Measurements from ENCODE around the gene RIC1. TPM values are rescaled to one million over a fixed set of nuclear protein-coding genes. Genes with fewer than 3 reads are reported as not detected.

The RIC1 gene
- total RNA-seq, 1 experiment from 2014 or later = 18.6 TPM

- BruUV-seq (replicated peaks) = no TSS peak
- Mint-ChIP-seq H3K9me3 (ENCODE audit: unreplicated experiment) (no peaks in the 10 kb centered on the region), H3K36me3 (ENCODE audit: insufficient read depth, unreplicated experiment) (peaks cover 58% of the 10 kb centered on the region), H3K4me1 (ENCODE audit: low read depth, unreplicated experiment) (no peaks in the 10 kb centered on the region), H3K27me3 (ENCODE audit: insufficient read depth, unreplicated experiment) (no peaks in the 10 kb centered on the region), H3K4me3 (ENCODE audit: unreplicated experiment) (no peak overlapping the region), H3K27ac (ENCODE audit: unreplicated experiment) (no peak overlapping the region)
- no peaks in the 10 kb centered on the region; the same call in 1 of the 2 replicates for H3K36me3 ChIP-seq (ENCODE audit: control insufficient read depth, insufficient read depth, low read length)
- ChIA-PET POLR2A (no interaction called here), CTCF (no interaction called here)
- H3K9me3 ChIP-seq = no peaks in the 10 kb centered on the region
- H3K4me3 ChIP-seq (ENCODE audit: low read depth, low read length) = no peak overlapping the region
- intact Hi-C loops (cut with micrococcal nuclease; ENCODE audit: unreplicated experiment) = no loop called here
- H3K4me1 ChIP-seq = no peaks in the 10 kb centered on the region
- no peaks in the 10 kb centered on the region for H3K27me3 ChIP-seq (replicated peaks; ENCODE audit: control insufficient read depth, insufficient read depth, low read length)
- TF ChIP-seq, protein P1, sequence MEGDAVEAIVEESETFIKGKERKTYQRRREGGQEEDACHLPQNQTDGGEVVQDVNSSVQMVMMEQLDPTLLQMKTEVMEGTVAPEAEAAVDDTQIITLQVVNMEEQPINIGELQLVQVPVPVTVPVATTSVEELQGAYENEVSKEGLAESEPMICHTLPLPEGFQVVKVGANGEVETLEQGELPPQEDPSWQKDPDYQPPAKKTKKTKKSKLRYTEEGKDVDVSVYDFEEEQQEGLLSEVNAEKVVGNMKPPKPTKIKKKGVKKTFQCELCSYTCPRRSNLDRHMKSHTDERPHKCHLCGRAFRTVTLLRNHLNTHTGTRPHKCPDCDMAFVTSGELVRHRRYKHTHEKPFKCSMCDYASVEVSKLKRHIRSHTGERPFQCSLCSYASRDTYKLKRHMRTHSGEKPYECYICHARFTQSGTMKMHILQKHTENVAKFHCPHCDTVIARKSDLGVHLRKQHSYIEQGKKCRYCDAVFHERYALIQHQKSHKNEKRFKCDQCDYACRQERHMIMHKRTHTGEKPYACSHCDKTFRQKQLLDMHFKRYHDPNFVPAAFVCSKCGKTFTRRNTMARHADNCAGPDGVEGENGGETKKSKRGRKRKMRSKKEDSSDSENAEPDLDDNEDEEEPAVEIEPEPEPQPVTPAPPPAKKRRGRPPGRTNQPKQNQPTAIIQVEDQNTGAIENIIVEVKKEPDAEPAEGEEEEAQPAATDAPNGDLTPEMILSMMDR (IDR thresholded peaks at IDR 0.05; ENCODE audit: insufficient read depth in 1 of 2, low read depth in 1 of 2, low read length in 1 of 2, severe bottlenecking in 1 of 2, unreplicated experiment in 1 of 2) = no peak
- no peak for DNase-seq
Measured at GRCh38 chr9:5787759-5788302, 158.9 kb downstream of the RIC1 start.

GRCh38 chr9:5789489-5789888, 160.6 kb downstream of the RIC1 start:
- Histone ChIP-seq H3K36me3 (ENCODE audit: control insufficient read depth, insufficient read depth, low read length) (no peaks in the 10 kb centered on the region; the same call in 1 of the 2 replicates), H3K4me1 (no peaks in the 10 kb centered on the region), H3K4me3 (ENCODE audit: low read depth, low read length) (no peak overlapping the region), H3K9me3 (no peaks in the 10 kb centered on the region), H3K27me3 (replicated peaks; ENCODE audit: control insufficient read depth, insufficient read depth, low read length) (no peaks in the 10 kb centered on the region)
- CTCF ChIA-PET = no interaction called here
- Mint-ChIP-seq H3K9me3 (ENCODE audit: unreplicated experiment) (no peaks in the 10 kb centered on the region), H3K36me3 (ENCODE audit: insufficient read depth, unreplicated experiment) (peaks cover 48% of the 10 kb centered on the region), H3K4me3 (ENCODE audit: unreplicated experiment) (no peak overlapping the region), H3K4me1 (ENCODE audit: low read depth, unreplicated experiment) (no peaks in the 10 kb centered on the region), H3K27ac (ENCODE audit: unreplicated experiment) (no peak overlapping the region), H3K27me3 (ENCODE audit: insufficient read depth, unreplicated experiment) (no peaks in the 10 kb centered on the region)
- no peak for DNase-seq
- POLR2A ChIA-PET = no interaction called here
- intact Hi-C loops (cut with micrococcal nuclease; ENCODE audit: unreplicated experiment) = no loop called here
- BruUV-seq (replicated peaks) = no TSS peak
- TF ChIP-seq, protein P1 (IDR thresholded peaks at IDR 0.05; ENCODE audit: insufficient read depth in 1 of 2, low read depth in 1 of 2, low read length in 1 of 2, severe bottlenecking in 1 of 2, unreplicated experiment in 1 of 2) = no peak

- no peak for DNase-seq
- Mint-ChIP-seq H3K9me3 (ENCODE audit: unreplicated experiment) (no peaks in the 10 kb centered on the region), H3K36me3 (ENCODE audit: insufficient read depth, unreplicated experiment) (peaks cover 49% of the 10 kb centered on the region), H3K27ac (ENCODE audit: unreplicated experiment) (no peak overlapping the region), H3K27me3 (ENCODE audit: insufficient read depth, unreplicated experiment) (no peaks in the 10 kb centered on the region), H3K4me3 (ENCODE audit: unreplicated experiment) (no peak overlapping the region), H3K4me1 (ENCODE audit: low read depth, unreplicated experiment) (no peaks in the 10 kb centered on the region)
- intact Hi-C loops (cut with micrococcal nuclease; ENCODE audit: unreplicated experiment) = no loop called here
- POLR2A ChIA-PET = no interaction called here
- Histone ChIP-seq H3K9me3 (no peaks in the 10 kb centered on the region), H3K36me3 (ENCODE audit: control insufficient read depth, insufficient read depth, low read length) (no peaks in the 10 kb centered on the region), H3K27me3 (replicated peaks; ENCODE audit: control insufficient read depth, insufficient read depth, low read length) (no peaks in the 10 kb centered on the region), H3K4me1 (no peaks in the 10 kb centered on the region), H3K4me3 (ENCODE audit: low read depth, low read length) (no peak overlapping the region)
- CTCF ChIA-PET = no interaction called here
- BruUV-seq (replicated peaks) = no TSS peak
- TF ChIP-seq, protein P1 (IDR thresholded peaks at IDR 0.05; ENCODE audit: insufficient read depth in 1 of 2, low read depth in 1 of 2, low read length in 1 of 2, severe bottlenecking in 1 of 2, unreplicated experiment in 1 of 2) = no peak
Measured at GRCh38 chr9:5790923-5791322, 162.0 kb downstream of the RIC1 start.

All from Caco-2 (cell line).